RWPE2 (cell line): Measurements from ENCODE around the gene ZFHX3.

ENCODE experiments used
- ATAC-seq: fragments of 200-7000 bp; cut with Tn5 transposase; 3 replicates; pipeline ENCODE4 v1.9.1; 2021; ENCODE audit warnings: low read depth
- DNase-seq: peaks from one replicate; pipeline ENCODE4 v3.0.0-alpha.2; 2020; ENCODE audit warnings: low spot score
- H3K27ac ChIP-seq: fragments of 450-650 bp; 2 replicates; pipeline ENCODE4 v1.5.1; 2017; ENCODE audit warnings: mild to moderate bottlenecking; ENCODE audit not compliant: poor library complexity, severe bottlenecking
- H3K27me3 ChIP-seq: fragments of 250-450 bp; sonication (Bioruptor Pico); 2 replicates; pipeline ENCODE4 v1.5.1; 2021; ENCODE audit warnings: mild to moderate bottlenecking, moderate library complexity; ENCODE audit not compliant: insufficient read depth, poor library complexity, severe bottlenecking
- H3K36me3 ChIP-seq: fragments of 250-450 bp; sonication (Bioruptor Pico); 2 replicates; pipeline ENCODE4 v1.5.1; 2020; ENCODE audit warnings: low read depth, mild to moderate bottlenecking, moderate library complexity
- H3K4me1 ChIP-seq: fragments of 250-450 bp; sonication (Bioruptor Pico); 2 replicates; pipeline ENCODE4 v1.5.1; 2021; ENCODE audit warnings: mild to moderate bottlenecking, moderate library complexity; ENCODE audit not compliant: insufficient read depth, poor library complexity, severe bottlenecking
- H3K4me3 ChIP-seq: fragments of 250-450 bp; sonication (Bioruptor Pico); 2 replicates; pipeline ENCODE4 v1.5.1; 2021; ENCODE audit warnings: mild to moderate bottlenecking, moderate library complexity; ENCODE audit not compliant: severe bottlenecking
- H3K9me3 ChIP-seq: fragments of 250-450 bp; sonication (Bioruptor Pico); 2 replicates; pipeline ENCODE4 v1.5.1; 2021; ENCODE audit warnings: mild to moderate bottlenecking, moderate library complexity; ENCODE audit not compliant: severe bottlenecking
- CTCF ChIP-seq: fragments of 450-650 bp; IDR thresholded peaks from one replicate; pipeline ENCODE4 v1.5.1; 2017; ENCODE audit warnings: mild to moderate bottlenecking, moderate library complexity; ENCODE audit not compliant: poor library complexity, severe bottlenecking

The ZFHX3 gene

GRCh38 chr16:73049511-73049910, 1.6 kb upstream of the ZFHX3 start:
- H3K9me3 ChIP-seq = no peaks in the 10 kb centered on the region
- peak overlapping the region; percentile 93 for H3K27ac ChIP-seq
- H3K4me3 ChIP-seq = no peak overlapping the region
- no peak for ATAC-seq
- H3K4me1 ChIP-seq = peaks cover 69% of the 10 kb centered on the region
- DNase-seq = no peak
- TF ChIP-seq CTCF = no peak
- no peaks in the 10 kb centered on the region for H3K27me3 ChIP-seq
- H3K36me3 ChIP-seq = no peaks in the 10 kb centered on the region

- DNase-seq (no peak), ATAC-seq (no peak)
- Histone ChIP-seq H3K36me3 (no peaks in the 10 kb centered on the region), H3K27me3 (no peaks in the 10 kb centered on the region), H3K4me3 (peak overlapping the region; percentile 58), H3K9me3 (no peaks in the 10 kb centered on the region), H3K4me1 (peaks cover 69% of the 10 kb centered on the region), H3K27ac (peak overlapping the region; percentile 93)
- TF ChIP-seq CTCF = no peak
These were observed 1.2 kb upstream of the ZFHX3 start for GRCh38 chr16:73049091-73049490.

DNA sequence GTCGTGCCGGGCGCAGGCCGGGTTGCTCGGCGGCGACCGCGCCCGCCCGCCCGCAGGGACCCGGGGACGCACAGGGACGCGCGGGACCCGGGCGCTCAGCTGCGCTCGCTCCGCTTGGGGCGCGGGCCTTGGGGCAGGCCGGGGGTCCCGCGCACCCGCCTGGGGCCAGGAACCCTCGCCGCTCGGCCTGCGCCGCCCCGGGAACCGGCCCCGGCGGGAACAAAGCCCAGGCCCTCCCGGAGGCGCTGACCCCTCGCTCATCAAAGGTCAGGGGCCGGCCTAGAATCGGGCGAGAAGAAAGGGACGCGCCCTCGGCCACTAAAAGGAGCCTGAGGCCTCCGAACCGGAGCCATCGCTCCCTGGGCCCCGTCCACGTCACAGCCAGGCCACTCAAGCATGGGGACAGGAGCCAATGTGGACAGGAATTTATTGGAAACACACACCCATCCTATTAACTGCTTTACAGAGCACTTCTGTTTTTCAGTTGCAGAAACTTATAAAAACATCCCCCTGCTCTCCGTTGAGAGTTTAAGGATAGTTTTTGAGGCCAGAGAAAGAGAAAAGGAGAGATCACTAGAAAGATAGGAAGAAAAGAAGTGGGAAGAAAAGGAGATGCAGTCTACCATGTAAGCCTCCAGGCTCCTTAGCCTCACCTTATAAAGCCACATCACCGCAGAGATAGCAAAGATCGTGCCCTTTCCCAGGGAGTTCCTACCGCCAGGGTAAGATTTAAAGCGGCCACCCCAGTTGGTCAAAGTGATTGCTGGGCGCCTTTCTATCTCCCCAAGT, 558 bp upstream of the ZFHX3 start:
- Histone ChIP-seq H3K27ac (peak overlapping the region; percentile 93), H3K36me3 (no peaks in the 10 kb centered on the region), H3K9me3 (no peaks in the 10 kb centered on the region), H3K4me3 (peak overlapping the region; percentile 58), H3K4me1 (peaks cover 66% of the 10 kb centered on the region), H3K27me3 (no peaks in the 10 kb centered on the region)
- peak; percentile 4 for TF ChIP-seq CTCF
- ATAC-seq (no peak), DNase-seq (no peak)

DNA sequence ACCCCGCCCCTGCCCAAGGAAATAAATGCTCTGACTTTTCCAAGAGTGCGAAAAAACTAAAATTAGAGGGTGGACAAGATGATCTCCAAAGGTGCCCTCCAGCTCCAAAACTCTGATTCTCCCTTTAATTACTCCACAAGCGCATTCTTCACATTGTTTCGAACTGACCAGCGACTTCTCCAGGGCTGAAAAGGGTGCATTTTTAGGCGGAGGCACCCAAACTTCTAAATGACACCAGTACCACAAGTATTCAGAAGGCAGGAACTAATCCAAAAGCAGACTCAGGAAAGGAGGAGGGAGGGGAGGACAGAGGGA, 750 bp downstream of the ZFHX3 start:
- no peak for TF ChIP-seq CTCF
- ATAC-seq (peak; percentile 37; the same call in 2 of the 3 replicates), DNase-seq (no peak)
- Histone ChIP-seq H3K36me3 (no peaks in the 10 kb centered on the region), H3K27ac (peak overlapping the region; percentile 93), H3K4me1 (peaks cover 52% of the 10 kb centered on the region), H3K9me3 (no peaks in the 10 kb centered on the region), H3K27me3 (no peaks in the 10 kb centered on the region), H3K4me3 (peak overlapping the region; percentile 58)

DNA sequence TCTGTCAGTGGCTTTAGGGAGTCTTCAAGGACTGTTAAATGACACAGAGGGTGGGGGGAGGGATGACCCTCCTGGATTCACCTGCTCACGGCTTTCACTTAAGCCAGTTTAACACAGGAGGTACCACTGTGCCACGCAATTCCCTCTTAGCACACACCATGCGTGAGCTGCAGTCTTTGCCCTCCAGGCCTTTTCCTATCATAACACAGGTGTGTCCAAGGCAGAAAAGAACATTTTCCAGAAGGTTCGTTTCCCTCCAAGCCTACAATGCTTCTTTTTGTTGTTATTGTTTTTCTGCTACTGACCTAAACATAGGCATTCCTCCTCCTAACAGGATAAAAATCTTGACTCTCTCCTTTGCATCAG, 1.1 kb downstream of the ZFHX3 start:
- peak; percentile 35 for ATAC-seq
- Histone ChIP-seq H3K9me3 (no peaks in the 10 kb centered on the region), H3K4me3 (peak overlapping the region; percentile 58), H3K27ac (peak overlapping the region; percentile 93), H3K27me3 (no peaks in the 10 kb centered on the region), H3K36me3 (no peaks in the 10 kb centered on the region), H3K4me1 (peaks cover 51% of the 10 kb centered on the region)
- no peak for DNase-seq
- no peak for TF ChIP-seq CTCF
